Right lobe of liver (tissue), 4 donors: ENCODE results near the gene MUC5B.

Source experiments
- POLR2A ChIP-seq: fragments of 450-650 bp; IDR thresholded peaks from one replicate; pipeline ENCODE4 v1.6.1; 2017; ENCODE audit warnings: antibody characterized with exemption, mild to moderate bottlenecking
- TF ChIP-seq, protein P1 (sequence below), 4 donors: fragments of 200-600 bp in 3 of 4; fragments of 450-650 bp in 1 of 4; IDR thresholded peaks; one replicate each; pipeline versions ENCODE4 v1.5.1 to v1.8.0; 2016 to 2022; ENCODE audit warnings: antibody characterized with exemption in 4 of 4, mild to moderate bottlenecking in 2 of 4
- donor health status: DM: no; HTN: no; CAD: no.
- donor health status: DM: no; HTN: no; CAD: no.
- donor health status: DM: no; HTN: yes; CAD: no.

DNA sequence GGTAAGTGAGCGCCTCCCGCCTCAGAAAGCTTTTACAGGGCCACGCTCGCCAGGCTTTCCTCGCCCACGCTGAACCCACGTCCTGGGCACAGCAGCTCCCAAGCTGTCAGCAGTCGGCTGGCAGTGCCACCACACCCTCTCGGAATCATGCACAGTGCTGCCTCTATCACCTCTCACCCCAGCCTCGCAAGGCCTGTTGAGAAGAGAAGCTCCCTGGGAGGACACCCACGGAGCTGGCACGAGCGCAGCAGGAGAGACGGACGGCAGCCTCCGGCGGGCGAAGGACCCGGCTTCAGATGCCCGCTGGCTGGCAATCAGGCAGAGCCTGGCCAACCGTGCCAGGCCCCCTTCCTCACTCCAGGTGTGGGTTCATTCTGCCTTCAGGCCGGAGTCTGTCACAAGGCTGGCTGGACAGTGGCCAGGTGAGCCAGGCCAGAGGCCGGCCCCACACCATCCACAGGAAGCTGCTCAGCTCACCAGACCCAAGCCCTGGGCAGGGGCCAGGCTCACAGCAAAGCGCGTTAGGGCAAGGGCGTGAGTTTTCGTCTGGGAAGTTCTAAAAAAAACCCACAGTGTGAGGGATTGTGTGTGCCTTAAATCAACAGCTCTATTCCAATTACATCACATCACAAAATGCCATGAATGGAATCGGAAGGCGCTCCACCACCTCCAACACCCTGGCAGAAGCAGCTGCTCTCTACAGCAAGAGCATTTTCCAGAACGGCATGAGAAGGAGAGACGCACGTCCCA, 53.4 kb downstream of the MUC5B start:
- no peak for TF ChIP-seq POLR2A
- TF ChIP-seq, protein P1, sequence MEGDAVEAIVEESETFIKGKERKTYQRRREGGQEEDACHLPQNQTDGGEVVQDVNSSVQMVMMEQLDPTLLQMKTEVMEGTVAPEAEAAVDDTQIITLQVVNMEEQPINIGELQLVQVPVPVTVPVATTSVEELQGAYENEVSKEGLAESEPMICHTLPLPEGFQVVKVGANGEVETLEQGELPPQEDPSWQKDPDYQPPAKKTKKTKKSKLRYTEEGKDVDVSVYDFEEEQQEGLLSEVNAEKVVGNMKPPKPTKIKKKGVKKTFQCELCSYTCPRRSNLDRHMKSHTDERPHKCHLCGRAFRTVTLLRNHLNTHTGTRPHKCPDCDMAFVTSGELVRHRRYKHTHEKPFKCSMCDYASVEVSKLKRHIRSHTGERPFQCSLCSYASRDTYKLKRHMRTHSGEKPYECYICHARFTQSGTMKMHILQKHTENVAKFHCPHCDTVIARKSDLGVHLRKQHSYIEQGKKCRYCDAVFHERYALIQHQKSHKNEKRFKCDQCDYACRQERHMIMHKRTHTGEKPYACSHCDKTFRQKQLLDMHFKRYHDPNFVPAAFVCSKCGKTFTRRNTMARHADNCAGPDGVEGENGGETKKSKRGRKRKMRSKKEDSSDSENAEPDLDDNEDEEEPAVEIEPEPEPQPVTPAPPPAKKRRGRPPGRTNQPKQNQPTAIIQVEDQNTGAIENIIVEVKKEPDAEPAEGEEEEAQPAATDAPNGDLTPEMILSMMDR (IDR thresholded peaks at IDR 0.05): no peak
